GM12892 (cell line): Measurements from ENCODE around the gene C11orf21.

ENCODE experiments used
- DNase-seq: peaks from one replicate; pipeline ENCODE4 v3.0.0; 2011; ENCODE audit not compliant: insufficient read length
- FAIRE-seq: peaks from 2 replicates; lab custom pipeline; 2011; peaks lifted over from hg19 to GRCh38; lab: Jason Lieb, UNC
- POLR2A ChIP-seq: IDR thresholded peaks from 2 replicates; pipeline ENCODE4 v1.6.1; 2011; ENCODE audit warnings: low read depth, low read length, control low read depth
- POLR2AphosphoS5 ChIP-seq: IDR thresholded peaks from 2 replicates; pipeline ENCODE4 v1.6.1; 2011; ENCODE audit warnings: low read depth, low read length, control low read depth
- TAF1 ChIP-seq: IDR thresholded peaks from 2 replicates; pipeline ENCODE4 v1.6.1; 2011; ENCODE audit warnings: low read depth, mild to moderate bottlenecking, control low read depth, low read length, borderline replicate concordance

C11orf21 gene

DNA sequence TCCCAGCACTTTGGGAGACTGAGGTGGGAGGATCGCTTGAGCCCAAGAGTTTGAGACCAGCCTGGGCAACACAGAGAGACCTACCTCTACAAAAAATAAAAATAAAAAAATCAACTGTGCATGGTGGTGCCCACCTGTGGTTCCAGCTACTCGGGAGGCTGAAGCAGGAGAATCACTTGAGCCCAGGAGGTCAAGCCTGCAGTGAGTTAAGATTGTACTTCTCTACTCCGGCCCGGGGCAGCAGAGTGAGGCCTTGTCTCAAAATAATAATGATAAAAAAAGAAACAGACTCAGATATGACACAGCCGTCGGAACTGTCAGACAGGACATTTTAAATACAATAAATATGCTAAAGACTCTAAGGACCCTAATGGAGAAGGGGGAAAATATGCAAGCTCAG, 49.7 kb downstream of the C11orf21 start:
- DNase-seq (no peak), FAIRE-seq (no peak)
- no peak for TF ChIP-seq POLR2A
- TF ChIP-seq TAF1 = no peak
- no peak for TF ChIP-seq POLR2AphosphoS5

DNA sequence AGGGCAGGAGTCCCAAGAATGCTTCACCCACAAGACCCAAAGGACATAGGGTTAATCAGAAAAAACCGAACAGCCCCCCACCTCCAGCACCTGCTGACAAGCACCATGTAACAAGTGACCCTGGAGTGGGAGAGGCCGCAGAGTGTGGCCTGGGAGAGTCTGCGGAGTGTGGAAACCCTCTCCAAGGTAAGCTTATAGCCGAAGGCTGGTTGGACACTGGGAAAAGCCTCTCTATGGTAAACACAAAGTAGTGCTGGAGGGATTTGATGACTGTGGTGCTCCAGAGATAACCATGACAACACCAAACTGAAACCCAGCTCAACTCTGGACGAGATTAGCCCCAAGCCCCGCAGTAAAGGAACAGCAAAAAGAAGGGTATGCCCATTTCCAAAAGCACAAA, 50.6 kb downstream of the C11orf21 start:
- no peak for FAIRE-seq
- no peak for TF ChIP-seq TAF1
- DNase-seq = no peak

DNA sequence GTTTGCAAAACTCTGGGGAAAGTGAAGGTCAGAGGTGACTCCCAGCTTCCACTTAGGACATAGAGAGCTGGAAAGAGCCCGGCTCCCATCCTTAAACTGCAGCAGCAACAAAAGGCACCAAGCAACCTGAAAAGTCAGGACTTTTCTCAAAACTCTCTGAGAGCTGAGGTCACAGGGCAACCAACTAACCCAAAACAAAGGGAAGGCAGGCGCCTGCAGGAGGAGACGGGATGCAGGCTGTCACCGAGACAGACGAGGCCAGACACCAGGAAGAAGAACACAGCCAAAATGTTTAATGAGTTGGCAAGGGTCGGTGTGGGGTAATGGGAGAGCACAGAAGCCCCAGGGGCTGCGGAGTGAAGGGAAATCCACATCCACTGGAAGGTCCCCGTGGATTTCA, 51.2 kb downstream of the C11orf21 start:
- TF ChIP-seq POLR2A (no peak), POLR2AphosphoS5 (no peak)
- no peak for FAIRE-seq
- DNase-seq = no peak

GRCh38 chr11:2250041-2250440, 51.7 kb downstream of the C11orf21 start:
- TF ChIP-seq POLR2AphosphoS5 = no peak
- no peak for TF ChIP-seq POLR2A
- no peak for TF ChIP-seq TAF1
- FAIRE-seq (no peak), DNase-seq (no peak)

DNA sequence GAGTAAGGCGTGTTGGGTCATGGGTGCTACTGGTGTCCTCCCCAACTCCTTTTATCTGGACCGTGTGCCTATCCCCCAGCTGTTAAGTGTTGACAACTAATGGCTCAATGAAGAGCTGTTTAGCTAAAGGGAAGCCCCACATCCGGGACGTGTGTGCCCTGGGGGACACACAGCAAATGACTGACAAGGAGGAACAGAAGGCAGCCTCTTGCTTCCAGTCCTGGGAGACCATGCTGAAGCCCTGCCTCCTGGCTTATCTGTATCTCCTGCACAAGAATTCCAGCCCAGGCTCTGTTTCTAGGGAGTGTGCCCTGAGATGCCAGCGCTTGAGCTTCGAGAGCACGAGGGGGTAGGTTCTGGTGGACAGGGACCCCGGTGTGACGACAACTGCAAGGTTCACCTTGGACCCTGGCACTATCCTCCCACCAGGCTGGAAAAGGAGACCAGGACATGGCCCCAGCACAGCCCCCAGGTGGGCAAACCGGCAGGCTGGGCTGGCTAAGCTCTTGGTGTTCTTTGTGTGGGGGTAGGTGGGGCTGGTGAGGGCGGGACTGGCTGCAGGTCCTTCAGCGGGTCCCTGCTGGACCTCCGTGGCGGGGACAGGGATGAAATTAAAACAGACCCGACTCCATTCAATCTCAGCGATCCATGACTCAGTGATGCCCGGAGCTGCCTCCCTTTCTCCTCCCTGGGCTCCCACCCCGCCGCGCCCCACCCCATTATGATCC, 52.4 kb downstream of the C11orf21 start:
- DNase-seq (no peak), FAIRE-seq (no peak)
- TF ChIP-seq TAF1 (no peak), POLR2AphosphoS5 (no peak), POLR2A (no peak)

DNA sequence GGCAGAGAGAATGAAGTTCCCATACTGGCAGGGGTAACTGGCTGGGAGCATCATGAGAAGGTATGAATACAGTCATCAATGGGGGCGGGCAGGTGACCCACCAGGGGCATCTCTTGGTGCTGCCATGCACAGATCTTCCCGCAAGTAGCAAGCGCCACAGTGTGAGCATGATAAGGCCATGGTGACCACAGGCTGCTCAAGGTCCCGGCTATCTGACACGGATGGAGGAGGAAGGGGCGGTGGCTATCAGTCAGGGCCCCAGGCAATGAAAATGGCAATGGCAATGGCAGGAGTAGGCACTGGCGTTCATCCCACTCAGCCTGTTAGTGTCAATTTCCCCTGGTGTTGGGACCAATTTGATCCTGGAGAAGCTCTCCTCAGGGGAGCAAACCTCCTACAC, 53.0 kb downstream of the C11orf21 start:
- no peak for FAIRE-seq
- DNase-seq = no peak
- TF ChIP-seq POLR2AphosphoS5 = no peak
- TF ChIP-seq POLR2A = no peak
- TF ChIP-seq TAF1 = no peak

DNA sequence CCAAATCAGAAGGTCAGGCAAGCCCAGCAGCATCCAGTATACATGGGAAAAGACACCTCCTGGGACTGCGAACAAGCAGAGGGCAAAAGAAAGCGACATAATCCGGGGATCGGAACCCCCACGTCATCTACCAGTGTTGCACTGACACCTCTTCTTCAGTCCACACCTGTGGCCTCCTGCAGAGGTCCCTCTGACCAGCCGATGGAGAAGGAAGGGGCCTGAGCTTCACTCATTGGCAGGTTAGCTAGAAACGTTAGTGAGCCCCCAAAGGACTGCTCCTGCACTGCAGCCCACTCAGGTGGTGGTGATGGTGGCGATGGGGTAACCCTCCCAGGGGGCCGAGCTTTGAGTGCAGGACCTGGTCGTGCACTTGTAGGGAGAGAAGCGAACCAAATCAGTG, 53.5 kb downstream of the C11orf21 start:
- no peak for TF ChIP-seq POLR2AphosphoS5
- TF ChIP-seq TAF1 = no peak
- TF ChIP-seq POLR2A = no peak
- no peak for FAIRE-seq
- DNase-seq = no peak

DNA sequence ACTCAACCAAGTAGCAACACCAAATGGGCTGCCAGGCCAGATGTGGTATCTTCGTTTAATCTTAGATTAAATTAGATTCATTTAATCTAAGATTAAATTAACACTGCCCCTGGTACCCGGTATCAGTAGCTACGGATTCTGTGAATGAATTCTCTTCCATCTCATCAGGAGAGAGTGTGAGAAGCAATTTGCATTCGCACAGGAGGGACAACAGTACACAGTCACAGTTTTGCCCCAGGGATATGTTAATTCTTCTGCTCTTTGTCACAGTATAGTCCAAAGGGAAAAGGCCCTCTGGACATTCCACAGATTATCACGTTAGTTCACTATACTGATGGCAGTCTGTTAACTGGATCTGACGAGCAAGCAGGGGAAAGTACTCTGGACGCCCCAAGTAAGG, 54.2 kb downstream of the C11orf21 start:
- no peak for FAIRE-seq
- DNase-seq = no peak
- TF ChIP-seq POLR2AphosphoS5 (no peak), POLR2A (no peak)
